PC-3 (cell line): ENCODE data around the gene SGPL1. TPM values are rescaled to one million over a fixed set of nuclear protein-coding genes. Genes with fewer than 3 reads are reported as not detected.
"Not testable (repeated sequence)": the region's sequence is repeated elsewhere in the genome, so short reads cannot be mapped to it uniquely, and the experiment has no call there.

Experiments
- ATAC-seq: fragments of 200-7000 bp; cut with Tn5 transposase; 2 replicates; pipeline ENCODE4 v1.9.1; 2020; ENCODE audit warnings: mild to moderate bottlenecking, moderate library complexity
- BruUV-seq: library from RNA; stranded (reverse); fragments of 400-500 nt; replicated peaks from 2 replicates; lab custom pipeline; 2021; lab: Mats Ljungman, UMichigan
- CTCF ChIA-PET: fragments of 300-600 bp; sonication (Branson Sonifier 250); formaldehyde crosslinking; loops from one replicate; lab custom pipeline; 2022; ENCODE audit warnings: antibody characterized with exemption; lab: Charles Lee
- POLR2A ChIA-PET: fragments of 300-600 bp; sonication (Branson Sonifier 250); formaldehyde crosslinking; loops from one replicate; lab custom pipeline; 2022; ENCODE audit warnings: antibody characterized with exemption; ENCODE audit not compliant: unreplicated experiment; lab: Charles Lee
- DNase-seq: peaks from one replicate; pipeline ENCODE4 v3.0.0-alpha.2; 2015
- H2AFZ ChIP-seq: fragments of 300-600 bp; sonication (generic); 2 replicates; pipeline ENCODE4 v1.6.0; 2016; ENCODE audit warnings: antibody characterized with exemption, low read length
- H3F3A ChIP-seq: fragments of 300-600 bp; sonication (generic); one replicate; pipeline ENCODE4 v1.6.0; 2017; ENCODE audit warnings: antibody characterized with exemption, low read length, control low read depth, mild to moderate bottlenecking; ENCODE audit not compliant: unreplicated experiment
- H3K27ac ChIP-seq: fragments of 300-600 bp; sonication (generic); 2 replicates; pipeline ENCODE4 v1.5.1; 2016; ENCODE audit warnings: mild to moderate bottlenecking, low read length
- H3K27me3 ChIP-seq: fragments of 300-600 bp; sonication (generic); 2 replicates; pipeline ENCODE4 v1.6.1; 2016; ENCODE audit warnings: low read length, mixed read lengths
- H3K36me3 ChIP-seq: fragments of 300-600 bp; sonication (generic); 2 replicates; pipeline ENCODE4 v1.6.1; 2016; ENCODE audit warnings: low read depth, mixed run types, low read length, mixed read lengths
- H3K4me1 ChIP-seq: fragments of 300-600 bp; sonication (generic); 2 replicates; pipeline ENCODE4 v1.5.1; 2016; ENCODE audit warnings: low read length; ENCODE audit not compliant: insufficient read depth
- H3K4me2 ChIP-seq: fragments of 300-600 bp; sonication (generic); 2 replicates; pipeline ENCODE4 v1.6.0; 2016; ENCODE audit warnings: low read length
- H3K4me3 ChIP-seq: fragments of 300-600 bp; sonication (generic); 2 replicates; pipeline ENCODE4 v1.5.1; 2016; ENCODE audit warnings: mild to moderate bottlenecking, low read length, mixed read lengths
- H3K79me2 ChIP-seq: fragments of 300-600 bp; sonication (generic); 2 replicates; pipeline ENCODE4 v1.6.1; 2017; ENCODE audit warnings: low read length, mixed read lengths
- H3K9ac ChIP-seq: fragments of 300-600 bp; sonication (generic); 2 replicates; pipeline ENCODE4 v1.6.0; 2016; ENCODE audit warnings: mild to moderate bottlenecking, low read length
- H3K9me2 ChIP-seq: fragments of 300-600 bp; sonication (generic); replicated peaks from 2 replicates; pipeline ENCODE4 v1.6.1; 2016; ENCODE audit warnings: mixed run types, low read length, mixed read lengths
- H3K9me3 ChIP-seq: fragments of 300-600 bp; sonication (generic); 2 replicates; pipeline ENCODE4 v1.6.1; 2016; ENCODE audit warnings: low read length, mixed read lengths
- H4K20me1 ChIP-seq: fragments of 300-600 bp; sonication (generic); 2 replicates; pipeline ENCODE4 v1.6.1; 2016; ENCODE audit warnings: low read length, mixed read lengths
- CTCF ChIP-seq: fragments of 300-600 bp; sonication (generic); conservative IDR thresholded peaks from 2 replicates; pipeline ENCODE4 v1.5.1; 2017; ENCODE audit warnings: antibody characterized with exemption, low read depth, mild to moderate bottlenecking, low read length
- EZH2 ChIP-seq: fragments of 300-600 bp; sonication (generic); IDR thresholded peaks from one replicate; pipeline ENCODE4 v1.6.1; 2017; ENCODE audit warnings: antibody characterized with exemption, mild to moderate bottlenecking, low read length; ENCODE audit not compliant: unreplicated experiment
- EZH2phosphoT487 ChIP-seq: fragments of 300-600 bp; sonication (generic); IDR thresholded peaks from 2 replicates; pipeline ENCODE4 v1.6.1; 2018; ENCODE audit warnings: mild to moderate bottlenecking, antibody characterized with exemption, low read length, borderline replicate concordance
- intact Hi-C: fragments of 100-400 bp; cut with micrococcal nuclease; formaldehyde crosslinking; loops from 2 replicates; pipeline ENCODE4 v1.9.0; 2023
- total RNA-seq: library from RNA; depleted of rRNA; stranded (reverse); fragments of >200 nt; gene quantifications from 2 replicates; pipeline ENCODE4 v1.2.3, GENCODE V29; 2014

SGPL1 gene
- total RNA-seq, 1 experiment from 2014 or later, result 77.6 TPM

GRCh38 chr10:70856454-70856853 lies 40.7 kb downstream of the SGPL1 start:
- Histone ChIP-seq H3K4me1 (peaks cover 8% of the 10 kb centered on the region), H3K9ac (no peak overlapping the region), H3K27me3 (no peaks in the 10 kb centered on the region), H3K9me2 (no peaks in the 10 kb centered on the region), H3K4me2 (no peak overlapping the region), H3F3A (no peaks in the 10 kb centered on the region), H4K20me1 (no peaks in the 10 kb centered on the region), H2AFZ (no peak overlapping the region), H3K9me3 (no peaks in the 10 kb centered on the region), H3K36me3 (peaks cover 79% of the 10 kb centered on the region), H3K79me2 (no peaks in the 10 kb centered on the region), H3K27ac (no peak overlapping the region), H3K4me3 (no peak overlapping the region)
- TF ChIP-seq CTCF, result no peak
- no peak for TF ChIP-seq EZH2
- no peak for TF ChIP-seq EZH2phosphoT487
- intact Hi-C loops, result no loop called here
- DNase-seq, result no peak
- BruUV-seq, result no TSS peak
- CTCF ChIA-PET, result no interaction called here
- no peak for ATAC-seq
- POLR2A ChIA-PET, result no interaction called here

GRCh38 chr10:70858759-70859158 lies 43.0 kb downstream of the SGPL1 start:
- no peak overlapping the region for H3K27ac ChIP-seq
- no peak overlapping the region for H3K9ac ChIP-seq
- ChIA-PET CTCF (no interaction called here), POLR2A (no interaction called here)
- H4K20me1 ChIP-seq, result no peaks in the 10 kb centered on the region
- no TSS peak for BruUV-seq
- H3F3A ChIP-seq, result no peaks in the 10 kb centered on the region
- no peak overlapping the region for H2AFZ ChIP-seq
- H3K4me2 ChIP-seq, result no peak overlapping the region
- intact Hi-C loops, result no loop called here
- ATAC-seq (no peak), DNase-seq (no peak)
- H3K4me3 ChIP-seq, result no peak overlapping the region
- H3K4me1 ChIP-seq, result no peaks in the 10 kb centered on the region
- H3K27me3 ChIP-seq, result no peaks in the 10 kb centered on the region
- no peaks in the 10 kb centered on the region for H3K79me2 ChIP-seq
- H3K9me2 ChIP-seq, result no peaks in the 10 kb centered on the region
- TF ChIP-seq EZH2phosphoT487 (no peak), EZH2 (no peak), CTCF (no peak)
- H3K9me3 ChIP-seq, result no peaks in the 10 kb centered on the region
- H3K36me3 ChIP-seq, result peaks cover 61% of the 10 kb centered on the region

- H3K9ac ChIP-seq, H3K9me2 ChIP-seq, CTCF ChIA-PET, H3K4me2 ChIP-seq, H3K27ac ChIP-seq, H2AFZ ChIP-seq, H3K79me2 ChIP-seq, POLR2A ChIA-PET, H4K20me1 ChIP-seq, DNase-seq, BruUV-seq, H3K27me3 ChIP-seq, H3K4me3 ChIP-seq, H3K9me3 ChIP-seq, ATAC-seq, intact Hi-C loops: not testable (repeated sequence)
- Histone ChIP-seq H3K36me3 (peaks cover 40% of the 10 kb centered on the region), H3F3A (peaks cover 12% of the 10 kb centered on the region), H3K4me1 (peaks cover 20% of the 10 kb centered on the region)
Observed at GRCh38 chr10:70861495-70862197, 45.9 kb downstream of the SGPL1 start.
